ENCODE measurements around the gene BRDT.

BRDT gene

DNA sequence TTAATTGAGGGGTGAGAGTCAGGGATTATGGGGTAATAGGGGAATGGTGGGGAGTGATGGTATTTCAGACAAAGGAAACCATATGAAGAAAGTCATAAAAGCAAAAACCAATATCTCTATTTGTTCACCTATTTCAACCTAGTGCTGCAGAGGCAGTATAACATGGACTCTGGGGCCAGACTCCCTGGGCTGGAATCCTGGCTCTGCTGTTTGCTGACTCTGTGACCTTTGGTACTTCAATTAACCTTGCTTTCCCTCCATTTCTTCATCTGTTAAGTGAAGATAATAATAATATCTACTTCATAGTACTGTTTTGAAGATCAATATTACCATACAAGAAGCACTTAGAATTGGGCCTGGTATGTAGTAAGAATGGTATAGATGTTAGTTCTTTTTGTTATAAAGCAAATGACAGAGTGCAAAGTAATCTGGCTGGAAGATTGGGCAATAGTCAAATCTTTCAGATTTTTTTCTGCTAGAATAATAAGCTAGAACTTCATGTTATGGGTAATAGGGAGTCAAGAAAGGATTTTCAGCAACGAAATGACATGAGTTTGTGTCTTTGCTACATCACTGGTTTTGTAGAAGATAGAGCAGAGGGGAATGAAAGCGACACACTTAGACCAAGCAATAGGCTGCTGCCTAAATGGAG is 89.6 kb downstream of the BRDT start:
- H3K9me3 ChIP-seq (ENCODE audit: control insufficient read depth, low read length) = no peaks in the 10 kb centered on the region
- H3K36me3 ChIP-seq (ENCODE audit: control insufficient read depth, insufficient read depth, low read length) = no peaks in the 10 kb centered on the region
- H3K9ac ChIP-seq (ENCODE audit: low read length) = no peak overlapping the region
- no peaks in the 10 kb centered on the region for H3K27me3 ChIP-seq (ENCODE audit: control insufficient read depth, insufficient read depth, low read length)
- H3K4me3 ChIP-seq (ENCODE audit: low read length) = no peak overlapping the region
- H3K4me1 ChIP-seq (ENCODE audit: control insufficient read depth, insufficient read depth, low read length) = no peaks in the 10 kb centered on the region

DNA sequence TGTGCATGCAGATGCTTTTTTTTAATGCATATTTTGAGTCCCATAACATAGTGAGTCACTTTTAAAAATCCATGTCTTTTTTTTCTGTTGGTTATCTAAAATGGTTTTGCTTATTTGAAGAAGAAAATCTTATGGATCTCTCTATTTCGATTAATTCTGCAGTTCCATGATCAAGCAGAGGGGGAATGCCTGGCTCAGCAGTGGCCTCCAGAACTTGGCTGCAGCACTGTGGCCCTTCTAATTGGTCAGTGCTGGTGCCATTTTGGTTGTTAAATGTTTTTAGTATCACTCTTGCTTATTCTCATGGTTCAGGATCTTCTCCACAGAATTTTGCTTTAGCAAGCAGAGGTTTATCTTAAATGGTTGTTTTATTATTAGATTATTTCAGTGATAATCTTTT is 91.8 kb downstream of the BRDT start:
- Histone ChIP-seq H3K4me3 (ENCODE audit: low read length) (no peak overlapping the region), H3K9ac (ENCODE audit: low read length) (no peak overlapping the region), H3K36me3 (ENCODE audit: control insufficient read depth, insufficient read depth, low read length) (no peaks in the 10 kb centered on the region), H3K9me3 (ENCODE audit: control insufficient read depth, low read length) (no peaks in the 10 kb centered on the region), H3K4me1 (ENCODE audit: control insufficient read depth, insufficient read depth, low read length) (no peaks in the 10 kb centered on the region), H3K27me3 (ENCODE audit: control insufficient read depth, insufficient read depth, low read length) (no peaks in the 10 kb centered on the region)

GRCh38 chr1:92043621-92044020 is 94.4 kb downstream of the BRDT start:
- H3K27me3 ChIP-seq (ENCODE audit: control insufficient read depth, insufficient read depth, low read length) = no peaks in the 10 kb centered on the region

GRCh38 chr1:92045766-92046495 is 96.7 kb downstream of the BRDT start:
- no peak overlapping the region for H3K4me3 ChIP-seq (ENCODE audit: low read length)
- no peaks in the 10 kb centered on the region for H3K36me3 ChIP-seq (ENCODE audit: control insufficient read depth, insufficient read depth, low read length)
- no peaks in the 10 kb centered on the region for H3K27me3 ChIP-seq (ENCODE audit: control insufficient read depth, insufficient read depth, low read length)
- no peak overlapping the region for H3K9ac ChIP-seq (ENCODE audit: low read length)
- H3K4me1 ChIP-seq (ENCODE audit: control insufficient read depth, insufficient read depth, low read length) = no peaks in the 10 kb centered on the region
- H3K9me3 ChIP-seq (ENCODE audit: control insufficient read depth, low read length) = no peaks in the 10 kb centered on the region

More at GRCh38 chr1:92043621-92044020, 94.4 kb downstream of the BRDT start:
- Histone ChIP-seq H3K36me3 (ENCODE audit: control insufficient read depth, insufficient read depth, low read length) (no peaks in the 10 kb centered on the region), H3K9me3 (ENCODE audit: control insufficient read depth, low read length) (no peaks in the 10 kb centered on the region), H3K9ac (ENCODE audit: low read length) (no peak overlapping the region), H3K4me1 (ENCODE audit: control insufficient read depth, insufficient read depth, low read length) (no peaks in the 10 kb centered on the region), H3K4me3 (ENCODE audit: low read length) (no peak overlapping the region)

DNA sequence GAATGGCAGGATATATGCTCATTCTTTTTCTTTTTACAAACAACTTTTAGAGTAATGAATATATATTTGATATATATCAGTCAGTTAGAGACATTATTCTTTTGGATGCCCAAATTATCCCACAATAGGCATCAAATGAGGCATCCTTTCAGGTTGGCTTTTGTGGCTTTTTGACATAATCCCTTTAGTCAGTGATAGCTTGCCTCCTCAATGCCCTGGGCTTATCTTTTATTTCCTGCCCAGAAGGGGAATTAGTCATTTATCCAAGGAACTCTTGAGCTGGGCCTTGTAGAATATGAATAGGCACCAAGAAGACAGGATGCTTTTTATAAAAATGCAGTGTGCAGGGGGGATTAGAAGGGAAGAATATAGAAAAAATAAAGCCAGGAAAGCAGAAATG is 102.7 kb downstream of the BRDT start:
- no peak overlapping the region for H3K4me3 ChIP-seq (ENCODE audit: low read length)
- no peaks in the 10 kb centered on the region for H3K36me3 ChIP-seq (ENCODE audit: control insufficient read depth, insufficient read depth, low read length)
- H3K27me3 ChIP-seq (ENCODE audit: control insufficient read depth, insufficient read depth, low read length) = peaks cover 4% of the 10 kb centered on the region
- H3K4me1 ChIP-seq (ENCODE audit: control insufficient read depth, insufficient read depth, low read length) = no peaks in the 10 kb centered on the region
- H3K9me3 ChIP-seq (ENCODE audit: control insufficient read depth, low read length) = no peaks in the 10 kb centered on the region
- H3K9ac ChIP-seq (ENCODE audit: low read length) = no peak overlapping the region
